Trophoblast cell (in vitro differentiated cells and primary cell): ENCODE results near the gene POLE.

Source experiments
- DNase-seq, 2 donors: peaks; one replicate each; pipeline ENCODE4 v3.0.0-alpha.2; 2016
- H2AFZ ChIP-seq: 2 replicates; pipeline ENCODE4 v1.6.1; 2013; ENCODE audit warnings: low read length, moderate library complexity, mild to moderate bottlenecking; ENCODE audit not compliant: insufficient read depth, poor library complexity
- H2AK5ac ChIP-seq: 2 replicates; pipeline ENCODE4 v1.6.1; 2013; ENCODE audit warnings: mild to moderate bottlenecking, low read length
- H2BK120ac ChIP-seq: 2 replicates; pipeline ENCODE4 v1.6.1; 2013; ENCODE audit warnings: low read length, mild to moderate bottlenecking, moderate library complexity; ENCODE audit not compliant: insufficient read depth, poor library complexity
- H2BK12ac ChIP-seq: 2 replicates; pipeline ENCODE4 v1.6.1; 2013; ENCODE audit warnings: mild to moderate bottlenecking, low read length, moderate library complexity
- H2BK5ac ChIP-seq: 2 replicates; pipeline ENCODE4 v1.6.1; 2013; ENCODE audit warnings: low read length, low read depth, moderate library complexity, mild to moderate bottlenecking; ENCODE audit not compliant: poor library complexity
- H3K14ac ChIP-seq: 2 replicates; pipeline ENCODE4 v1.6.1; 2013; ENCODE audit warnings: mild to moderate bottlenecking, low read length
- H3K18ac ChIP-seq: 2 replicates; pipeline ENCODE4 v1.6.1; 2013; ENCODE audit warnings: mild to moderate bottlenecking, low read length
- H3K23ac ChIP-seq: 2 replicates; pipeline ENCODE4 v1.6.1; 2013; ENCODE audit warnings: low read length
- H3K27ac ChIP-seq: 2 replicates; pipeline ENCODE4 v1.5.1; 2013; ENCODE audit warnings: low read depth, mild to moderate bottlenecking, inconsistent platforms, low read length, moderate library complexity
- H3K27me3 ChIP-seq: 2 replicates; pipeline ENCODE4 v1.6.1; 2013; ENCODE audit warnings: inconsistent platforms, mild to moderate bottlenecking, low read length, moderate library complexity; ENCODE audit not compliant: insufficient read depth
- H3K36me3 ChIP-seq, 2 experiments: 1 replicate in 1 of 2; 2 replicates in 1 of 2; pipeline ENCODE4 v1.6.1; 2013; ENCODE audit warnings: low read length in 2 of 2, mild to moderate bottlenecking in 2 of 2, moderate library complexity in 1 of 2; ENCODE audit not compliant: insufficient read depth in 2 of 2, control insufficient read depth in 1 of 2
- H3K4ac ChIP-seq: 2 replicates; pipeline ENCODE4 v1.6.1; 2013; ENCODE audit warnings: low read depth, mild to moderate bottlenecking, low read length, moderate library complexity
- H3K4me1 ChIP-seq, 2 experiments: 1 replicate in 1 of 2; 2 replicates in 1 of 2; pipeline ENCODE4 v1.6.1; 2013; ENCODE audit warnings: low read length in 2 of 2, mild to moderate bottlenecking in 2 of 2, moderate library complexity in 1 of 2; ENCODE audit not compliant: insufficient read depth in 2 of 2, control insufficient read depth in 1 of 2
- H3K4me2 ChIP-seq: 2 replicates; pipeline ENCODE4 v1.6.1; 2013; ENCODE audit warnings: inconsistent platforms, mild to moderate bottlenecking, low read length, moderate library complexity
- H3K4me3 ChIP-seq: 2 replicates; pipeline ENCODE4 v1.5.1; 2013; ENCODE audit warnings: mild to moderate bottlenecking, low read depth, low read length, inconsistent platforms
- H3K79me1 ChIP-seq: one replicate; pipeline ENCODE4 v1.6.1; 2013; ENCODE audit warnings: low read length
- H3K79me2 ChIP-seq: 2 replicates; pipeline ENCODE4 v1.6.1; 2013; ENCODE audit warnings: low read length, mild to moderate bottlenecking; ENCODE audit not compliant: control insufficient read depth, insufficient read depth, poor library complexity
- H3K9ac ChIP-seq: 2 replicates; pipeline ENCODE4 v1.6.1; 2013; ENCODE audit warnings: mild to moderate bottlenecking, low read length
- H3K9me3 ChIP-seq: 2 replicates; pipeline ENCODE4 v1.6.1; 2013; ENCODE audit warnings: low read depth, mild to moderate bottlenecking, control low read depth, inconsistent platforms, low read length; ENCODE audit not compliant: insufficient read depth
- H4K12ac ChIP-seq: 2 replicates; pipeline ENCODE4 v1.6.1; 2013; ENCODE audit warnings: low read depth, mild to moderate bottlenecking, low read length, moderate library complexity
- H4K8ac ChIP-seq: 2 replicates; pipeline ENCODE4 v1.6.1; 2013; ENCODE audit warnings: low read depth, mild to moderate bottlenecking, low read length, moderate library complexity
- H4K91ac ChIP-seq: one replicate; pipeline ENCODE4 v1.6.1; 2013; ENCODE audit warnings: low read depth, mild to moderate bottlenecking, low read length, moderate library complexity
- WGBS: extraction: QIAGEN DNeasy Blood & Tissue Kit; methylation state at CpG from one replicate; pipeline ENCODE4 v1.1.7; 2013; ENCODE audit warnings: missing lambda C conversion rate; ENCODE audit not compliant: insufficient read length, insufficient coverage; ENCODE audit errors: extremely low coverage; 5-methylcytosine and 5-hydroxymethylcytosine counted together

Gene POLE

DNA sequence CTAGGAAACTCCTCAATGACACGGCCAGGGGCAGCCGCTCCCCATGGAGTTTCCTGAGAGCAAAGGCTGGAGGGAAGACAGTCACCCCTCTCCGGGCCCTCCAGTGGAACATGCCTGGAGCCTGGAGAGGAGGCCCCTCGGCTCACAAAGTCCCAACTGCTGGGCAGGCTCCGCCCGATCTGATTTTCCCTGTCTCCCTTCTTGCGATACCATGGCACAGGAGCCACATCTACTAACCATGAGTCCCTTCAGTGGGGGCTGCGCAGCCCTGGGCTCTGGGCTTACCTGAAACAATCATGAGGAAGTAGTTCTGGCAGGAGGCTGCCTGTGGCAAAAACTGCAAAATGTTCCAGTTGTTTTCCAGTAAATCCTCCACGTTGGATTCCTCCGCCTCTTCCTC is 53.2 kb downstream of the POLE start:
- no peak overlapping the region for H2BK120ac ChIP-seq
- H2BK5ac ChIP-seq = no peak overlapping the region

DNA sequence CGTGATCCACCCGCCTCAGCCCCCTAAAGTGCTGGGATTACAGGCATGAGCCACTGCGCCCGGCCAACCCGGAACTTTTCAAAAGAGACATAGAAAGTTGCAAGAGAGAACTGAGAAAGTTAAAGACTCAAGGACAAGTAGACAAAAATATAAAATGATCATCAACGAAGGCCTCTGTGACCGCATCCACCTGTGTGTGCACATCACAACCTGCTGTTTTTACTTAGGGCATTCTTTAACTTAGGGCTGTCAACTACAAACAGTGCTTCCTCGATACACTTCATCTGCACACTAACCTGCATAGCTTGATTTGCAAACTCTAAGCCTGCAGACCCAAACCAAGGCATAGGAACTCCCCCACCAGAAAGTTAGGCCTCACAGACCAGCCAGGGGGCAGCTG is 53.7 kb downstream of the POLE start:
- H3K14ac ChIP-seq = no peak overlapping the region
- no peaks in the 10 kb centered on the region for H3K79me1 ChIP-seq
- H4K91ac ChIP-seq = no peak overlapping the region
- H4K8ac ChIP-seq = no peak overlapping the region
- H3K27me3 ChIP-seq = no peaks in the 10 kb centered on the region
- no peak overlapping the region for H2BK5ac ChIP-seq
- H4K12ac ChIP-seq = no peak overlapping the region
- H3K4me3 ChIP-seq = no peak overlapping the region
- no peak for DNase-seq
- no peak overlapping the region for H3K18ac ChIP-seq
- H2BK12ac ChIP-seq = no peak overlapping the region
- no peak overlapping the region for H3K4me2 ChIP-seq
- H3K79me2 ChIP-seq = no peaks in the 10 kb centered on the region
- no peaks in the 10 kb centered on the region for H3K9me3 ChIP-seq
- no peak overlapping the region for H2BK120ac ChIP-seq
- no peak overlapping the region for H3K9ac ChIP-seq
- H3K4me1 ChIP-seq = no peaks in the 10 kb centered on the region
- no peak overlapping the region for H2AK5ac ChIP-seq
- no CpG with 5 or more reads among the region's 8 CpGs for WGBS
- no peak overlapping the region for H3K27ac ChIP-seq
- H3K23ac ChIP-seq = no peak overlapping the region
- H3K4ac ChIP-seq = no peak overlapping the region
- peaks cover 67 to 86% of the 10 kb centered on the region in 2 experiments for H3K36me3 ChIP-seq
- no peak overlapping the region for H2AFZ ChIP-seq

More for the DNA sequence above, 53.2 kb downstream of the POLE start:
- H3K4me1 ChIP-seq = no peaks in the 10 kb centered on the region
- H3K9ac ChIP-seq = no peak overlapping the region
- H4K12ac ChIP-seq = no peak overlapping the region
- H3K14ac ChIP-seq = no peak overlapping the region
- H3K18ac ChIP-seq = no peak overlapping the region
- no peak overlapping the region for H3K4ac ChIP-seq
- H3K4me2 ChIP-seq = no peak overlapping the region
- H4K91ac ChIP-seq = no peak overlapping the region
- no peak overlapping the region for H3K23ac ChIP-seq
- H3K36me3 ChIP-seq = peaks cover 71 to 91% of the 10 kb centered on the region in 2 experiments
- H3K27me3 ChIP-seq = no peaks in the 10 kb centered on the region
- no peaks in the 10 kb centered on the region for H3K9me3 ChIP-seq
- H3K27ac ChIP-seq = no peak overlapping the region
- no peak overlapping the region for H3K4me3 ChIP-seq
- H2AFZ ChIP-seq = no peak overlapping the region
- WGBS = 100% methylated on average over 2 of the region's 10 CpGs
- no peak overlapping the region for H4K8ac ChIP-seq
- H3K79me2 ChIP-seq = no peaks in the 10 kb centered on the region
- H2BK12ac ChIP-seq = no peak overlapping the region
- no peaks in the 10 kb centered on the region for H3K79me1 ChIP-seq
- no peak overlapping the region for H2AK5ac ChIP-seq
- DNase-seq = no peak

DNA sequence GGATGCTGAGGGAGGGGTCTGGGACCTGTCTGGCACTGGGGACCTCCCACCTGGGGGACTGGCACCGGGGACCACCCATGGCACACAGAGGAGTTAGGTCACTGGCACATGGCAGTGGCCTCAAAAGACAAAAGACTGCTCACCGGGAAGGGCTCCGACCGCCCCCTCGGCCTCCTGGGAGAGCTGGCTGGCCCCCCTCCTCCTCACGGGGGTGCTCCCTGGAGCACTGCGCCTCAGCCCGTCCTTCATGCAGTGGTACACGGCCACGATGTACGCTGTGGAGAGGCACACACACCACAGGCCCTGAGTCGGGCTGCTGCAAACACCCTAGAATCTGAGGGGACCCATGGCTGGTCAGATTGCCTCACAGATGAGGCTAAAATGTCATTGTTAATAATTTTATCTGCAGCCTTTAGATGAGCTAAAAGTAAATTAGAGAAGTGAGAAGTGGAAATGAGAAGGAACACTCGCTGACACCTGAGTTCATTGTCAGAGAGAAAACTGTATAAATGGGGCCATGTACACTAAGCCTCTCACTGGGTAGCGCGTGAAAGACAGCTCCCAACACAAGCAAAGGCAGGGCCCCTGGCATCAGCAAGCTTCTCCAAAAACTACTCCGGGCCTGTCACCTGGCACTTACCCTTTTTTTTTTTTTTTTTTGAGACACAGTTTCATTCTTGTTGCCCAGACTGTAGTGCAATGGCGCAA is 54.5 kb downstream of the POLE start:
- H3K36me3 ChIP-seq = peaks cover 62 to 82% of the 10 kb centered on the region in 2 experiments
- no peak overlapping the region for H2BK12ac ChIP-seq
- H4K91ac ChIP-seq = no peak overlapping the region
- no peak for DNase-seq
- no peak overlapping the region for H2AFZ ChIP-seq
- no peak overlapping the region for H4K8ac ChIP-seq
- no peaks in the 10 kb centered on the region for H3K9me3 ChIP-seq
- H2AK5ac ChIP-seq = no peak overlapping the region
- H3K9ac ChIP-seq = no peak overlapping the region
- H2BK120ac ChIP-seq = no peak overlapping the region
- no CpG with 5 or more reads among the region's 17 CpGs for WGBS
- H3K4me2 ChIP-seq = no peak overlapping the region
- H3K27me3 ChIP-seq = no peaks in the 10 kb centered on the region
- H2BK5ac ChIP-seq = no peak overlapping the region
- H3K18ac ChIP-seq = no peak overlapping the region
- H3K27ac ChIP-seq = no peak overlapping the region
- H3K79me2 ChIP-seq = no peaks in the 10 kb centered on the region
- H3K79me1 ChIP-seq = no peaks in the 10 kb centered on the region
- no peak overlapping the region for H3K14ac ChIP-seq
- H3K4me3 ChIP-seq = no peak overlapping the region
- no peak overlapping the region for H3K4ac ChIP-seq
- H4K12ac ChIP-seq = no peak overlapping the region
- H3K23ac ChIP-seq = no peak overlapping the region
- H3K4me1 ChIP-seq = no peaks in the 10 kb centered on the region

DNA sequence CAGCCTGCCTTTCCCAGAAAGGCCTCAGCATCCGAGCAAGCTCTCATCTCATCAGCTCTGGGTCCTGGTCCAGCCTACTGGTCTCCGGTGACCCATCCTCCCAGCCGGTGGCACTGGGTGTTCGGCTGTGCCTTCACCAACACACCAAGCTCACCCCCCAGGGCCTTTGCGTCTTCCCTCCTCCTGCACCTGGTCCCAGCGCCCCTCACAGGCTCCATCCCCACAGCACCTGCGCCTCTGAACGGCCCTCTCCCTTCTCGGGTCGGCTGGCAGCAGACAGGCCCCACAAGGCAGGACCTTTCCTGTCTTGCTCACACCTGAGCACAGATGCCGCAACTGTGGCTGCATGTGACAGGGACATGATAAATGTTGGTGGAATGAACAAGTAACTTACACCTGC is 55.5 kb downstream of the POLE start:
- H3K27ac ChIP-seq = no peak overlapping the region
- H3K79me2 ChIP-seq = no peaks in the 10 kb centered on the region
- no peak overlapping the region for H3K4me2 ChIP-seq
- no peak overlapping the region for H2AFZ ChIP-seq
- no peak overlapping the region for H3K18ac ChIP-seq
- peak overlapping the region; percentile 42 for H3K4me3 ChIP-seq
- no peaks in the 10 kb centered on the region for H3K79me1 ChIP-seq
- no peak overlapping the region for H3K14ac ChIP-seq
- no peak overlapping the region for H4K8ac ChIP-seq
- no peak overlapping the region for H4K12ac ChIP-seq
- no peak overlapping the region for H2BK120ac ChIP-seq
- peaks cover 54 to 74% of the 10 kb centered on the region in 2 experiments for H3K36me3 ChIP-seq
- no peak overlapping the region for H2BK5ac ChIP-seq
- no peak overlapping the region for H4K91ac ChIP-seq
- WGBS = no CpG with 5 or more reads among the region's 11 CpGs
- H2BK12ac ChIP-seq = no peak overlapping the region
- H3K4ac ChIP-seq = no peak overlapping the region
- no peak overlapping the region for H2AK5ac ChIP-seq
- H3K27me3 ChIP-seq = no peaks in the 10 kb centered on the region
- no peak for DNase-seq
- no peak overlapping the region for H3K9ac ChIP-seq
- H3K23ac ChIP-seq = no peak overlapping the region
- no peaks in the 10 kb centered on the region for H3K9me3 ChIP-seq
- H3K4me1 ChIP-seq = no peaks in the 10 kb centered on the region
